WTC11 (cell line): ENCODE data around the gene FIS1.

Source experiments
- JUN ChIP-seq: sonication (generic); formaldehyde crosslinking; IDR thresholded peaks from 2 replicates; pipeline ENCODE4 v1.8.0; 2023; ENCODE audit warnings: mild to moderate bottlenecking, missing genetic modification reagents
- TF ChIP-seq, protein P1 (sequence below): fragments of 200-600 bp; IDR thresholded peaks from 2 replicates; pipeline ENCODE4 v1.8.0; 2022; ENCODE audit warnings: antibody characterized with exemption
- TF ChIP-seq, protein P2 (sequence below): sonication (generic); formaldehyde crosslinking; IDR thresholded peaks from 2 replicates; pipeline ENCODE4 v1.8.0; 2023; ENCODE audit warnings: missing genetic modification reagents, mild to moderate bottlenecking, borderline replicate concordance

DNA sequence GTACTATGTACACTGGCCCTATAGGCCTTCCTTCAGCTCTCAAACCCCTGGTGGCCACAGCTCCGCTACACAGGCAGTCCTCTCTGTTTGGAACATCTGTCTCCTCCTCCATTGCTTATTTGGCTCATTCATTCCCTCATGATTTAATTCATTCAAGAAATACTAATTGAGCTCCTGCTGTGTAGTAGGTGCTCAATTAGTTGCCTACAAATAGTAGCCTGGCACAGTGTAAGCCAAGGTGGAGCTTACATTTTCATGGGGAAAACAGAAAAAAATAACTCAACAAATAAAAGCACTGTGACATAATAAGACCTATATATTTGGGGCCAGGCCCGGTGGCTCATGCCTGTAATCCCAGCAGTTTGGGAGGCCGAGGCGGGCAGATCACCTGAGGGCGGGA is 3.4 kb upstream of the FIS1 start:
- TF ChIP-seq, protein P1, sequence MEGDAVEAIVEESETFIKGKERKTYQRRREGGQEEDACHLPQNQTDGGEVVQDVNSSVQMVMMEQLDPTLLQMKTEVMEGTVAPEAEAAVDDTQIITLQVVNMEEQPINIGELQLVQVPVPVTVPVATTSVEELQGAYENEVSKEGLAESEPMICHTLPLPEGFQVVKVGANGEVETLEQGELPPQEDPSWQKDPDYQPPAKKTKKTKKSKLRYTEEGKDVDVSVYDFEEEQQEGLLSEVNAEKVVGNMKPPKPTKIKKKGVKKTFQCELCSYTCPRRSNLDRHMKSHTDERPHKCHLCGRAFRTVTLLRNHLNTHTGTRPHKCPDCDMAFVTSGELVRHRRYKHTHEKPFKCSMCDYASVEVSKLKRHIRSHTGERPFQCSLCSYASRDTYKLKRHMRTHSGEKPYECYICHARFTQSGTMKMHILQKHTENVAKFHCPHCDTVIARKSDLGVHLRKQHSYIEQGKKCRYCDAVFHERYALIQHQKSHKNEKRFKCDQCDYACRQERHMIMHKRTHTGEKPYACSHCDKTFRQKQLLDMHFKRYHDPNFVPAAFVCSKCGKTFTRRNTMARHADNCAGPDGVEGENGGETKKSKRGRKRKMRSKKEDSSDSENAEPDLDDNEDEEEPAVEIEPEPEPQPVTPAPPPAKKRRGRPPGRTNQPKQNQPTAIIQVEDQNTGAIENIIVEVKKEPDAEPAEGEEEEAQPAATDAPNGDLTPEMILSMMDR = no peak
- no peak for TF ChIP-seq JUN (CRISPR knock-in tag)
- TF ChIP-seq, protein P2, sequence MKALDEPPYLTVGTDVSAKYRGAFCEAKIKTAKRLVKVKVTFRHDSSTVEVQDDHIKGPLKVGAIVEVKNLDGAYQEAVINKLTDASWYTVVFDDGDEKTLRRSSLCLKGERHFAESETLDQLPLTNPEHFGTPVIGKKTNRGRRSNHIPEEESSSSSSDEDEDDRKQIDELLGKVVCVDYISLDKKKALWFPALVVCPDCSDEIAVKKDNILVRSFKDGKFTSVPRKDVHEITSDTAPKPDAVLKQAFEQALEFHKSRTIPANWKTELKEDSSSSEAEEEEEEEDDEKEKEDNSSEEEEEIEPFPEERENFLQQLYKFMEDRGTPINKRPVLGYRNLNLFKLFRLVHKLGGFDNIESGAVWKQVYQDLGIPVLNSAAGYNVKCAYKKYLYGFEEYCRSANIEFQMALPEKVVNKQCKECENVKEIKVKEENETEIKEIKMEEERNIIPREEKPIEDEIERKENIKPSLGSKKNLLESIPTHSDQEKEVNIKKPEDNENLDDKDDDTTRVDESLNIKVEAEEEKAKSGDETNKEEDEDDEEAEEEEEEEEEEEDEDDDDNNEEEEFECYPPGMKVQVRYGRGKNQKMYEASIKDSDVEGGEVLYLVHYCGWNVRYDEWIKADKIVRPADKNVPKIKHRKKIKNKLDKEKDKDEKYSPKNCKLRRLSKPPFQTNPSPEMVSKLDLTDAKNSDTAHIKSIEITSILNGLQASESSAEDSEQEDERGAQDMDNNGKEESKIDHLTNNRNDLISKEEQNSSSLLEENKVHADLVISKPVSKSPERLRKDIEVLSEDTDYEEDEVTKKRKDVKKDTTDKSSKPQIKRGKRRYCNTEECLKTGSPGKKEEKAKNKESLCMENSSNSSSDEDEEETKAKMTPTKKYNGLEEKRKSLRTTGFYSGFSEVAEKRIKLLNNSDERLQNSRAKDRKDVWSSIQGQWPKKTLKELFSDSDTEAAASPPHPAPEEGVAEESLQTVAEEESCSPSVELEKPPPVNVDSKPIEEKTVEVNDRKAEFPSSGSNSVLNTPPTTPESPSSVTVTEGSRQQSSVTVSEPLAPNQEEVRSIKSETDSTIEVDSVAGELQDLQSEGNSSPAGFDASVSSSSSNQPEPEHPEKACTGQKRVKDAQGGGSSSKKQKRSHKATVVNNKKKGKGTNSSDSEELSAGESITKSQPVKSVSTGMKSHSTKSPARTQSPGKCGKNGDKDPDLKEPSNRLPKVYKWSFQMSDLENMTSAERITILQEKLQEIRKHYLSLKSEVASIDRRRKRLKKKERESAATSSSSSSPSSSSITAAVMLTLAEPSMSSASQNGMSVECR (CRISPR knock-in tag) = no peak
